Measurements from ENCODE around the gene ASCC1.

Gene ASCC1

DNA sequence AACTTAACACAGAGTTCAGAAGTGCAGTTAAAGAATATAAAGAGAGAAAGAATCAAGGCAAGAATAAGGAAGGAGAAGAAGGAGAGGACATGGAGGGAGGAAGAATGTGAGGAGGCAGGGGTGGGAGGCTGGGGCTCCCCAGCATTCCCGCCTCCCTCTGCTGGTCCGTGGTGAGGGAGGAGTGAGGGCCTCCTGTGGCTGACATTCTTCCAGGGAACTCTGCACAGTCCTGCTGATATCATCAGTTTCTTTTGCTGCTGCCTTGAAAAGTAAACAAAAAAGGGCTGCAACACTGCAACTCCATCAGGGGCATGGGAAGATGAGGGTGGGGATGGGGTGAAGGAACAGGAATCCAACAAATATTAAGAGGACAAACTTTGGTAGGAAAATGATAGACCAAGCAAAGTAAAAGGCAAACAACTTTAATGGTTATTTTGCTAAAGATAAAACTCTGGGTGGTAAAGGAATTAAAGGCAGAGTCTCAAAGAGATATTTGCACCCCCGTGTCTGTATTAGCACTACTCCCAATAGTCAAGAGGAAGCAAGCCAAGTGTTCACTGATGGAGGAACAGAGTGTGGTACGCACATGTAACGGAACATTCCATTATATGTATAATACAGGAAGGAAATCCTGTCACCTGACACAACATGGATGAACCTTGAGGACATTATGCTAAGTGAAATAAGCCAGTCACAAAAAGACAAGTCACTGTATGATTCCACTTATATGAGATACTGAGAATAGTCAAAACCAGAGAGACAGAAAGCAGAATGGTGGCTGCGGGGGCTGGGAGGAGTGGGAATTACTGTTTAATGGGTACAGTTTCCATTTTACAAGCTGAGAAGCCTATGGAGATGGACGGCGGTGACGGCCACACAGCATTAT is 119.7 kb downstream of the ASCC1 start:
- peak; percentile 74 for DNase-seq

GRCh38 chr10:72095195-72095594 is 120.9 kb downstream of the ASCC1 start:
- no peak for DNase-seq

DNA sequence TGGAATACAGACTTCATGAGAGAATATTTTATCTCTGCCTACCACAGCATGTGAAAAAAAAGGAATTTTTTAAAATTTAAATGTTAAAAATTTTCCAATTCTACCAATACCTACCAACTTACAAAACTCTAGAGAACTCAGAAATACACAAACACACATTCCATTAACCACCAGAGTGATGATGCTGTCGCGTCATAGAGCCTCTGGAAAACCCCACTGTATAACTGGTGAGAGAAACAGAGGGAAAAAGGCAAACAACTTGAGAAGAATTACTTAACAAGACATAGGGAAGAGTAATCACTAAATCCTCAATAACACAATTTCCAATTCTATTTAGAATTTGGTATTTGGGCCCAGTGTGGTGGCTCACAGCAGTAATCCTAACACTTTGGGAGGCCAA is 121.5 kb downstream of the ASCC1 start:
- no peak for DNase-seq

- DNase-seq, result no peak
These were observed 122.6 kb downstream of the ASCC1 start for GRCh38 chr10:72093450-72093849.

- no peak for DNase-seq
These were observed 123.1 kb downstream of the ASCC1 start for GRCh38 chr10:72092987-72093386.

GRCh38 chr10:72092171-72092924 is 123.7 kb downstream of the ASCC1 start:
- no peak for DNase-seq

GRCh38 chr10:72090326-72090725 is 125.8 kb downstream of the ASCC1 start:
- no peak for DNase-seq

- DNase-seq, result no peak
These were observed 126.5 kb downstream of the ASCC1 start for GRCh38 chr10:72089618-72090017.

- DNase-seq, result peak; percentile 72
These were observed 127.0 kb downstream of the ASCC1 start for GRCh38 chr10:72088889-72089575.

- DNase-seq, result peak; percentile 76
These were observed 127.8 kb downstream of the ASCC1 start, which contains the start of gene SPOCK2 for GRCh38 chr10:72087969-72088888. TSS of gene SPOCK2 (minus strand) at chr10:72088551. CDS start at chr10:72088328, 223 bp downstream.

DNA sequence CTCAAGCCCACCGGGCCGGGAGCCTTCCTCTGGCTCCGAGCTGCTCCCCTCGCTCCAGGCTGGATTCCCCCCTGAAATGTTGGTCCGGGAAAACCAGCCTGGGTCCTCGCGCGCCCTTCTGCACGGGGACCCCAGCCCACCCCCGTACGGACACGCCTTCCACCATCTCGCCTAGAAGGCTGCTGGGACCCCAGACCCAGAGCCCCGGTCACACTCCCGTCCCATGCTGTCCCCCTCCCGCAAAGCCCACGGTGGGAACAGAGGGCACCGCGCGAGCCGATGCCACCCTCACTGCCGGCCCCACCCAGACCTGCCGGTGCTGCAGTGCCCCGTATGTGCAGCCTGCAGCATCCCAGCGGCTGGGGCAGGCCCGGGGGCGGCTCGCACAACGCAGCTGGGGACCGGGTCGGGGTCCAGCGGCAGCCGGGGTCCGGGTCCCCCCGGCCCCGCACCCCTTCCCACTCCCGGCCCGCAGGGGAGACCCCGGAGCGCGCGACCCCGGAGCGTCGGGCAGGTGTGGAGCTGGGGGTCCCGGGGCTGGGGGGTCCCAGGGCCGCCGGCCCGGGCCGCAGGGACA is 128.6 kb downstream of the ASCC1 start:
- DNase-seq, result peak; percentile 62

- peak; percentile 66 for DNase-seq
These were observed 129.3 kb downstream of the ASCC1 start for GRCh38 chr10:72086466-72087391.

DNA sequence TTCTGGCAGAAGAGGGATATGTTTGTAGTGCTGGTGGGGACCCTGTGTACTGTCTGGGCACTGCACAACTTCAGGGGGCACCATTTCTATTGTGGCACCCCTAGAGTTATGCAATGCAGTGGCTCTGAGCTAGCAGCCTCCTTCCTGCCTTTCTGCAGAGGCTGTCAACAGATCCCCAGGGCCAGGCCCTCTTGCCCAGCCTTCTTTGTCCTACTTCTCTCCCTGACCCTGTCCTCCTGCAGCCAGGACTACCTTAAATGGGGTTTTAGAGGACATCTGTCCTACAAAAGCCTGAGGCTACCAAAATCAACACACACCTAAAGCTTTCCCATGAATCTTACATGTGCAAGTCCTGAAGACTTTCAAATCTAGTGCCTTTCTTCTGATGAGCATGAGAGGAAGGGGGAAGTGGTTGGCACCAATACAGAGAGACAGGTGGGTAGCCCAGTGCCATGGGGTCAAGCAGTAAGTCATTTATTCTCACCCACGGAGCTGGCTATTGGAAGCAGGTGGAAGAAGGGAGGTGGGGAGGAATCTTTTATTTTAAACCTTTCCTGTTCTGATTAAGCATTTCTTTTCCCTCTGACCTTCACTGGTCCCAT is 130.1 kb downstream of the ASCC1 start:
- peak; percentile 5 for DNase-seq

GRCh38 chr10:72085166-72085565 is 130.9 kb downstream of the ASCC1 start:
- peak; percentile 4 for DNase-seq

DNA sequence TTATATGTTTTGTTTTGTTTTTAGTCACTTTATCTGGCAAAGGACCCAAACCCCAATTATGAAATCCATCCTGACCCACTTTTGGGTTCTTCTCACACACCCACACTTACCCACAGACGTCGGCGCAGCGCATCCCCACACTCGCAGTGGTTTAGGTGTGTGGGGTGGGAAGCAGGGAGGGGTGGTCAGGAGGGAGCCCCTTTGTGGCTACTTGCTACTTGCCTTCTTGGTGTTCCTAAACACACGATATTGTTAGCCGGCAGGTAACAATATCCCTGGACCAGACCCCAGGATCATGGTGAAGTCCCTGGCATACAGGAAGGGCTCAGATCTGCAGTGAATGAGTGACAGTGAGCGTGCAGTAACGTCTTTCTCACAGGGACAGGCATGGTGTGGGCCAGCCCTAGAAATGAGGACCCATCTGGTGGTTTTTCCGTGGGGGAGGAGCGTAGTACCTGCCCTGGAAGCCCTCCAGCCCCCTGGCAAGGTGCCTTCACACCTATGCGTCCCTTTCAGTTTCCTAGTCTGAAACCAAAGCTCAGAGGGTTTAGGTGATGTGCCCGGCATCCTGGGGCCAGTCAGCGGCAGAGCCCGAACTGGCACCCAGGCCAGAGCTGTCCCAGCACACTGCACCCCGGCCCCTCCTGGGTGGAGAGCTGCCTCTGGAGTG is 132.2 kb downstream of the ASCC1 start:
- DNase-seq, result peak; percentile 78

GRCh38 chr10:72082856-72083789 is 133.0 kb downstream of the ASCC1 start:
- no peak for DNase-seq

DNA sequence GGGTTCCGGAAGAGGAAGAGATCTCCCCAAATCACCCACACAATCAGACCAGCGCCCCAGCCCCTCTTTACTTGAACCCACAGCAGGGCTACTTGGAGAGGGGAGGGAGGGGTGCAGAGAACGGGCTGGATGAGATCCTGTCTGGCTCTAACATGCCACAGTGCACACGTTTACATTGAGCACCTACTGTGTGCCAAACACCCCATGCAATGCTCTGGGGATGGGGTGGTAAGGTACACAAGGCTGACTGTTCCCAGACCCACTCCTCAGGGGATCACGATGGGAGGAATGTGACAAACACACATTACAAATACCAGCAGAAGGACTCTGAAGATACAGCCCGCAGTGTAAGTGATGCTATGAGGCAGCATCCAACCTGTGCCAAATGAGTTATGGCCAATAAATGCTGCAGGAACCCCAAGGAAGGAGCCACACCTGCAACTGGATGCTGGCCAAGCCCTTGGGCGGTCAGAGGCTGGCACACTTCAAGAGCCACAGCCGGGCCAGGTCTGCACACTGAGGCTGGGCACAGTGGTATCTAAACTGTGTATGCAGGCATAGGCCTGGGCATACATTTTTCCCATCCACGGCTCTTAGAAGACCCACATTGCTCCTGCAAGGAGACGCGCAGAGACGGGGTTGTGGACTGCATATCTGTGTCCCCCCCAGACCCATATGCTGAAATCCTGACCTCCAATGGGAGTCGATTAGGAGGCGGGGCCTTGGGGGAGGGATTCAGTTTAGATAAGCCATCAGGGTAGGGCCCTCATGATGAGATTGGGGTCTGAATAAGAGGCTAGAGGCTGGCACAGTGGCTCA is 134.1 kb downstream of the ASCC1 start:
- no peak for DNase-seq

GRCh38 chr10:72081210-72081609 is 134.9 kb downstream of the ASCC1 start:
- no peak for DNase-seq
